ENCODE data around the gene EFNA1.
"Not testable (repeated sequence)": the region's sequence is repeated elsewhere in the genome, so short reads cannot be mapped to it uniquely, and the experiment has no call there.

Gene EFNA1

DNA sequence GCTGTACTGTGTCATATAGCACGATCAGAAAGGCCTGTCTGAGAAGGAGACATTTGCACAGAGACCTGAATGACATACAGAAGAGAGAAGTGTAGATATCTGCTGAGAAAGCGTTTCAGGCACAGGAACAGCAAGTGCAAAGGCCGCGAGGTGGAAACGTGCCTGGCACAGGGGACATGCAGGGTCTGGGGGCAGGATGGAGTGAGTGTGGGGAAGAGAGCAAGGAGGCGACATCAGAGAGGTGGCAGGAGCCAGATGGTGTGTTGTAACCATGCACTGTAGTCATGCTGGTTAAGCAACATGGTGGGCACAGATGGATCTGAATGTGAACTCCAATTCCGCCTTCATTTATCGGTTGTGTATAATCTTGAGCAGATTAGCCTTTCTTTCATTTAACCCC is 32.5 kb downstream of the EFNA1 start:
- no peak for DNase-seq

DNA sequence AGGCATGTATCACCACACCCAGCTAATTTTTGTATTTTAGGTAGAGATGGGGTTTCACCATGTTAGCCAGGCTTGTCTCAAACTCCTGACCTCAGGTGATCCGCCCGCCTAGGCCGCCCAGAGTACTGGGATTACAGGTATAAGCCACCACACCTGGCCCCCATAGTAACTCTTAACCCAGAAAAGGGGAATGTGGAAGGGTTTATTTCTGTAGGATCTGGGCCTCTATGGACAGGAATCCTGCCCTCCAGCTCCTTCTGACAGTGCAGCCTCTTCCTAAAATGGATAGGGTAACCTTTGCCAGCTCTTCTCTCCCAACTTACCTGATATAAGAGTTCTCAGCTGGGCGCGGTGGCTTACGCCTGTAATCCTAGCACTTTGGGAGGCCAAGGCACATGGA is 35.0 kb downstream of the EFNA1 start:
- not testable (repeated sequence) for DNase-seq

DNA sequence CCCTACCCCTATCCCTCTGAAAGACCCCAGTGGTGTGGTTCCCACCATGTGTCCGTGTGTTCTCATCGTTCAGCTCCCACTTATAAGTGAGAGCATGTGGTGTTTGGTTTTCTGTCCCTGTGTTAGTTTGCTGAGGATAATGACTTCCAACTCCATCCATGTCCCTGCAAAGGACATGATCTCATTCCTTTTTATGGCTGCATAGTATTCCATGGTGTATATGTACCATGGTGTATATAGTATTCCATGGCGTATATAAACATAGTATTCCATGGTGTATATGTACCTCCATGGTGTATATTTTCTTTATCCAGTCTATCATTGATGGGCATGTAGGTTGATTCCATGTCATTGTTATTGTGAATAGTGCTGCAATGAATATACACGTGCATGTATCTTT is 36.1 kb downstream of the EFNA1 start:
- not testable (repeated sequence) for DNase-seq

DNA sequence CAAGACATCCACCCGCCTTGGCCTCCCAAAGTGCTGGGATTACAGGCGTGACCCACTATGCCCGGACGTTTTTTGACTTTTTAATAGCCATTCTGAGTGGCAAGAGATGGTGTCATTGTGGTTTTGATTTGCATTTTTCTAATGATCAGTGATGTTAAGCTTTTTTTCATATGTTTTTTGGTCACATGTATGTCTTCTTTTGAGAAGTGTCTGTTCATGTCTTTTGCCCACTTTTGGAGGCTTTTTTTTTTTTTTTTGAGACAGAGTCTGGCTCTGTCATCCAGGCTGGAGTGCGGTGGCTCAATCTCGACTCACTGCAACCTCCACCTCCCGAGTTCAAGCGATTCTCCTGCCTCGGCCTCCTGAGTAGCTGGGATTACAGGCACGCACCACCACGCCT is 36.9 kb downstream of the EFNA1 start:
- not testable (repeated sequence) for DNase-seq

DNA sequence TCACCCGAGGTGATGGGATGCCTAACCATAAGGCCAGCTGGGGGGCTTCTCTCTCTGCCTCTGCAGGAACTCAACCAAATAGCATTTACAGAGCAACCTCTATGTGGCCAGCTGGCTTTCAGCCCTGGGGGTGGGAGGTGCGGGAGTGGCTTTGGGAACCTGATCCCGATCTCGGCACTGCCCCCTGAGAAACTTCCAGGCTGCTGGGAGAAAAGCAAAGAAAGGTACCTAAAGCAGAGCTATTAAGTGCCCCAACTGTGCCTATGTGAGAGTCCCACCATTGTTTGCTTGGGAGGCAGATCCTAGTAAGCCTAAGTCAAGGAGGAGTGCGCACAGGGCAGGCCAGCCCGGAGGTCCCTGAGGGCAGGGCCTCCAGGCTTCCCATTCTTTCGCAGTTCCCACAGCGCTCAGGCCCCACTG is 38.4 kb downstream of the EFNA1 start:
- no peak for DNase-seq

DNA sequence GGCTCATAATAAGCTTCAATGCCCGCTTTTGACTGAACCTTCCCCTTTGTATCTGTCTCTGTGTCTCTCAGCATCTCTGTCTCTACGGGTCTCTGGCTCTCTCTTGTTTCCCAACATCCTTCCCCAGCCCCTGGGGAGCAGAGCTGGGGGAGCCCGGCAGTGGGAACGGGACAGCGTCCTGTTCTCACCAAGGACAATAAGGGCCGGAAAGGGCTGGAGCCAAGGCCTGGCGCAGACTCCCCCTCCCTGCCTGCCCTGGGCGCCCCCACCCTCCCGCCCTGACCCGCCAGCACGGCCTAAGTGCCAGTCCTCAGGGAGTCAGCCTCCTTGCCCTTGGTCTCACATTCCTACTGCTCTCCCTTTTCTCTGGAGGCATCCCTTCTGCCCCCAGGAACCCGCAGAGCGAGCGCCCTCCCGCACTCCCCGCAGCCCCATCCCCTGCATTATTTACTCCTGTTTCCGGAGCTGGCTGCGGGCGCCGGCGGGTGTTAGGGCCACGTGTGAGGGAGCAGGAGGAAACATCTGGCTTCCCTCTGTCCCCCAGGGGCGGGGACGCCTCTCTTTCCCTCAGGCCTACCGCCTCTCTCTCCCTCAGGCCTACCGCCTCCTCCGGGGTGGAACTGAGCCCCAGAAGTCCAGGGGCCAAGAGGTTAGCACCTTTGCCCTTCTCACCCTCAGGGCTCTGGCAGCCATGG is 38.9 kb downstream of the EFNA1 start:
- no peak for DNase-seq

DNA sequence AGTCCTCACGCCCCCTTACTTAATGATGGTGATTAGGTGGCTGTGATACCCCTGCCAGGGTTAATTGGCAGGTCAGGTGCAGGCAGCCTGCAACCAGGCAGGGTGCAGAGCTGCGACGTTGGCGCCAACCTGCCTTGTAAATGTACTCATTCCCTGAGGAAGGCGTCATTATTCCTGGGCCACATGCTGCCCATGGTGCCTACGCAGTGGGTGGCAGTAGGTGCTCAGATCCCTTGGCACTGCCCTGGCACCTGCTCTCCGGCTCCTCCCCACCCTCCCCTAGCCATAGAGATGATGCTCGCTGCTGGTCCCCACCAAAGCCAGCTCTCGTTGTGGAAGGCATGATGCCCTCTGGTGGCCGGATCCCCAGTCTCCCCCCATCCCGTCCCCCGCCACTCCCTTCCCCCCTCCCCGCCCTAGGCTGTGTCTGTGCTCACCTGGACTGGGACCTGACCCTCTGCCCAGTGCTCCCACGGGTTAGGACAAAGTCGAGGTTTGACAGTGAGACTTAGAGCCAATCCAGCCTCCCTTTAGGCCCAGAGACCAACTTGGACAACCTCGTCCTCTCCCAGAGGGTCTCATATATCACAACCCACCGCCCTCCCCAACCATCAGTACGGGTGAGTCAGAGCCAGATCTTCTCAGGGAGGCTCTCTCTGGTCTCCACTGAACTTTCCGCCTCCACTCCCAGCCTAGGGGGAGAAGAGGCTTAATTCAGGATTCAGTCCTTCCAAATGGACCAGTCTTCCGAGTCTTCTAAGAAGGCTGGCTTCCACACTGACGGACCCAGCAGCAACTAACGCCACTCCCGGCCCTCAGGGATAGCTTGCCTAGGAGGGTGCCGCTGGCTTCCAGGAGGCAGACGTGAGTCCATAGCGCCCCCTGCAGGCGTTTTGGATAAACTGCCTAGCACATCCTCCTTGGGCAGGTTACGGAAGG is 39.8 kb downstream of the EFNA1 start:
- peak; percentile 83 for DNase-seq

DNA sequence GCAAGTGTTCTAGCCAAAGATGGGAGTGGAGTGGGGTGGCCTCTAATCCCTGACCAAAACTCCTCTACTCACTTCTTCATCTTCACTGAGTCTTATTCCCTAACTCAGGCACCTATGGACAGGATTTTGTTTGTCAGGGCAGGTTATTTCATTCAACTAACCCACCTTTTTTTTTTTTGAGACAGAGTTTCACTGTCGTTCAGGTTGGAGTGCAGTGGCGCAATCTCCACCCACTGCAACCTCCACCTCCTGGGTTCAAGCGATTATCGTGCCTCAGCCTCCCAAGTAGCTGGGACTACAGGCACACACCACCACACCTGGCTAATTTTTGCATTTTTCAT is 40.4 kb downstream of the EFNA1 start:
- DNase-seq, result not testable (repeated sequence)

DNA sequence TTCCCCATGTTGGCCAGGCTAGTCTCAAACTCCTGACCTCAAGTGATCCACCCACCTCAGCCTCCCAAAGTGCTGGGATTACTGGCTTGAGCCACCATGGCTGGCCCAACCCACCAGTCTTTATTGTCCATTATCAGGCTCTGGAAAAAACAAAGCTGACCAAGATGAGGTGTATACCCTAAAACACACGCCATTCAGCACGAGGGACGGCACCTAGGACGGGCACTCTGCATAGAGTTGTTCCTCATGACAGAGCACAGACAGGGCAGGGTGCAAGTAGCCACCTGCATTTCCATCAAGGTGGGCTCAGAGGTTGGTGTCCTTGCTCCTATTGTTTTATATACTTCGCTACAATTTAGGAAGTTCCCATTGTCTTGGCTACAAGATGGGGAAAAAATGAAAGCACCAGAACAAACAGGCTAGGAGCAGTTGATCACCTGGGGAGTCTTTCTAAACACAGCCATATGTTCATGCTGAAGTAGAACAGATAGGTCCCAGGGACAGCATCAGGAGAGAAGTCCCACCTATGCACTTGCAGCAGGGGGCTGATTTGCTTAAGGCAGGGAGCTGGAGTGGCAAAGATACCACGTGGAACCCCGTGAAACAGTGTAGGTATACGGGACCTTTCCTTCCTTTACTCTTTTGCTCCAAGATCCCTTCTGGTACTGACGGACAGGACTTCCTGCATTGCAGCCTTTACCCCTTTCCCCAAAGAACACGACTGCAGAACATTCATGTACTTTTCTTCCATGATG is 41.0 kb downstream of the EFNA1 start:
- DNase-seq, result no peak

DNA sequence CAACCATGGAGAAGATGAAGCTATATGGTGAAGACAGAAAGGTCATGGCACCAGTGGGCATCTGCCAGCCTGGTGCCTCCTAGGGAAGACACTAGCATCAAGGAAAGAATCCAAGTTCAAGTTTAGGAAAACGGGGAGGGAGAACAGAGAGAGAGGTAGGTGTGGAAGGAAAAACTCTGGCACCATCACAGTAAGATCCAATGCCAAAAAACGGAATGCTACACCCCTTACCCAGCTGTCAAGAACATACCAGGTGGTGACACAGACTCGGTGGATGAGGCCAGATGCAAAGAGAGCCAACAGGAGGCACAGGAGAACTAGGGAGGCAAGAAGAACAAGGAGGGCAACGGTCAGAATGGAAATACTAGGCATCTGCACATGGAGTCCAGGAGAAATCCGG is 41.9 kb downstream of the EFNA1 start:
- no peak for DNase-seq

DNA sequence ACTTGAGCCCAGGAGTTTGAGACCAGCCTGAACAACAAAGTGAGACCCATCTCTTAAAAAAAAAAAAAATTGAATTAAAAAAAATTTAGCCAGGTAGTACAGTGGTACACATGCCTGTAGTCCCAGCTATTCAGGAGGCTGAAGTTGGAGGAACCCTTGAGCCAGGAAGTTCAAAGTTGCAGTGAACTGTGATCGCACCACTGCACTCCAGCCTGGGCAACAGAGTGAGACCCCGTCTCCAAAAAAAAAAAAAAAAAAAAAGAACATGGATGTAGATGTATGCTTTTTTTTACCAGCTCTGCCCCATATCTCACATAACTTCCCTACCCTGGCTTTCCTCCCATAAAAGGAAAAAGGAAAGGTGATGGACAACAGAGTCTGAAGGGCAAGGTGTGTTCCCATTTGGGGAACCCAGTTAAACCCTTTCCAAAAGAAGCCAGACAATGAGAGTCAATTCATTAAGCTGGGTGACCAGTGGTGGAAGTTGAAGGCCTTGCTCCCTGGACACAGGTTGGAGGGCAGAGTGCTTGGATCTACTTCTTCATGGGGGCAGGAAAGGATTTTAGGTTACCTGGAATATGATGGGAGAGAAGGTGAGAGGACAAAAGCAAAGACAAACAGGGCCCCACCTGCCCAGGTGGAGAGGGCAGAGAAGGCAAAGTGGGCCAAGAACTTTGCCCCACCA is 42.6 kb downstream of the EFNA1 start:
- no peak for DNase-seq

DNA sequence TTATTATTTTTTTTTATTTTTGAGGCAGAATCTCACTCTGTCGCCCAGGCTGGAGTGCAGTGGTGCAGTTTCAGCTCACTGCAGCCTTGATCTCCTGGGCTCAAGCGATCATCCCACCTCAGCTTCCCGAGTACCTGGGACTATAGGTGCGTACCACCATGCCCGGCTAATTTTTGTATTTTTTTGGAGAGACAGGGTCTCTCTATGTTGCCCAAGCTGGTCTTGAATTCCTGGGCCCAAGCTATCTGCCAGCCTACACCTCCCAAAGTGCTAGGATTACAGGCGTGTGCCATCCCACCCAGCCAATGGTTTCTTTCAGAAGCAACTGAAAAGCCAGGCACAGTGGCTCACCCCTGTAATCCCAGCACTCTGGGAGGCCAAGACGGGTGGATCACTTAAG is 43.1 kb downstream of the EFNA1 start:
- DNase-seq, result no peak

DNA sequence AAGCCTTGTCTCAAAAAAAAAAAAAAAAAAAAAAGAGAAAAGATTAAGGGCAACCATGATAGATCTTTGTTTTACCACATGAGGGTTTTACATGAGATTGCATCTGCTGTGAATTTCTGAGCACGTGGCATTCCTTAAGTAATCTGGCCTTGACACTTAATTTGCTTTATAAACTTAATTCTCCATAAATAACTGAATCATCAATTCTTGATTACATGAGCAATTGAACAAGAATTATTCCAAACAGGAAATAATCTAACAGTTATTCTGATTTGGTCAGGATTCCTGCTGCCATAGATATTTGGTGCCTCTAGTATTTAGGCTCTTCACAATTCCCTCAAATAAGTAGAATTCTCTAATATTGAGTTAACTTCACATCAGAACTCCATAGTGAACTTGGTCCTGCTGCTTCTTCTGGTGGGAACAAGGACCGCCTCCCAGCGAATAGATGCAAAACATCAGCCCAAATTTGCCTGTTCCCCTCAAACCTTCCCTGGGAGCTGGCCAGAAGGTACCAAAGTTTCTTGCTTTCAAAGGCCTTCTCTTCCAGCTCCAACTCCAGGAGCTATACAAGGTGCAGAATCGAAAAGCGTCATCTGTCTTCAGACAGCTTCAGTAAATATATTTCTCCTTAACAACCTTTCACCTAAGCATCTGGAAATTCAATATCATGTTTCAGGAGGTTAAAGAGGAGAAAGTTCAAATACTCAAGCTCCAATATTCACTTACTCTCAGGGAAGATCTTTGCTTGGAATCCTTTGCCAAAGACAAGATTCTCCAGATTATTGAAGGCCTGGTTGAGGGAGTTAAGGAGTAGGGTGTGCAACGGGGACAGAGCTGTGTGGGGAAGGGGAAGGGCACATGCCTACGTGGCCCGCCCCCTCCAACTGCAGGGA is 44.4 kb downstream of the EFNA1 start:
- DNase-seq, result no peak

DNA sequence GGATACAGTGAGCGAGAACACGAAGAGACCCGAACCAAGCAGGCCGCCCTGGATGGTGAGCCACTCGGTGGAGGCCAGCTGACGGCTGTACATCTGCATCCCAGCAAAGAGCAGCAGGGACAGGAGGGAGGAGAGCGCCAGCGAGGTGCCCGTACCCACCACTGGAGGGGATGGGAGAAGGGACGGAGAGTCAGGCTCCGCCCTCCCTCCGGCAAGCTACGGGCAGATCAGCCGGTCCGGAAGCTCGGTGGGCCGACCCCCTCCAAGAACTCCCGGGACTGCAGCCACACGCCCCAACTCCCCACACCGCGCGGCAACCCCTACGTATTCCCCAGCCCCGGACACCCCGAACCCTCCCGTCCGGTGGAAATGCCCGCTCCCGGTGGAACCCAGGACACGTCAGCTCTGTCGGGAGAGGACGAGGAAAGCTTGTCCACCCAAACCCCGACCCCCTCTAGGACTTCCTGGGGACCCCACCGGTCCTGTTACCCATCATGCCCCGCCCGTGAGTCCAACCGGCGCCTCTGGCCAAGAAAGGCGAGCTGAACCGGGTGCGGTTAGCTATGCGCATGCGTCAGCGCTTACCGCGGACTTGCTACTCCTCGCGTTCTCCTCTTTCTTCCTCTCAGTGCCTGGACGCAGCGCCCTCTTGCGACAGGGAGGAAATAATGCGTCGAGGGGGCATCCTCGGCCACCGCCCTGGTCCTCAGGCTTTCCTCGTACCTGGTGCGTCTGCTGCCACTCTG is 45.2 kb downstream of the EFNA1 start, which contains the start of gene KRTCAP2:
Gene KRTCAP2 (minus strand): TSS at position 573 of the 746 bp plus-strand sequence. CDS start 80 bp downstream, at position 493.
- DNase-seq, result peak; percentile 93

DNA sequence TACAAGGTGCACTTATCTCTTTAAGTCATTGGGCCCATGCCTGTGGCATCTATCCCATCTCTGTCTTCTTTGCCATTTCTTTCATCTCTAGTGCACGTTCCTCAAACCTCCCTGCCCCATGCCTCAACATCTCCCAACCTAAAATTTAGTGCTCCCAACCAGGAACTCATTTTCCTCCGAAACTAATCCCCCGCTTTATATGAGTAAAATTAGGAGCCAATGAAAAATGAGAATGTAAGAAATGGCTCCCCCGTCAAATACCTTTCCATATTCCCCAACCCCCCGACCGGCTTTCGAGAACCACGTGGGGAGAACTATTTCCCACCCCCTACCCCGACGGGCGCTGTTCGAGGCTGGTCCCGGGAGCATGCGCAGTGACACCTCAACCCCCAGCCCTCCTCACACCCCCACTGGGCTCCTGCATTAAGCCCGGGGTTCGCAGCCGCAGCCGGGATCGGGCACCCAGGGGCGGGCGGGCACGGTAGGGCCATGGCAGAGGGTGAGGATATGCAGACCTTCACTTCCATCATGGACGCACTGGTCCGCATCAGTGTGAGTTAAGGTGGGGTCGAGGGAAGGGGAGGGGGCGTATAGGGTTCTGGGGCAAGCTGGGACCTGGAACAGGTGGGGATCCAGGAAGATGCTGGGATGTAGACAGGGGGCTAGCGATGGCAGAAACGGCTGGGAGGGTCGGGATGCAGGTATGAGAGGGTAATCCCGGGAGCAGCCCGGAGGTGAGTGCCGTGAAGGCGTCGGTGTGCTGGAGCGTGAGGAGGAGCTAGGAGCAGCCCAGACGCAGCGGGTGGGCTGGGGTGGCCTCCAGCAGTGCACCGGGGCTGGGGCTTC is 46.0 kb downstream of the EFNA1 start, which contains the start of gene TRIM46:
Gene TRIM46 (plus strand): TSS at position 372 of the 846 bp plus-strand sequence. CDS start 118 bp downstream, at position 490.
- peak; percentile 38 for DNase-seq

DNA sequence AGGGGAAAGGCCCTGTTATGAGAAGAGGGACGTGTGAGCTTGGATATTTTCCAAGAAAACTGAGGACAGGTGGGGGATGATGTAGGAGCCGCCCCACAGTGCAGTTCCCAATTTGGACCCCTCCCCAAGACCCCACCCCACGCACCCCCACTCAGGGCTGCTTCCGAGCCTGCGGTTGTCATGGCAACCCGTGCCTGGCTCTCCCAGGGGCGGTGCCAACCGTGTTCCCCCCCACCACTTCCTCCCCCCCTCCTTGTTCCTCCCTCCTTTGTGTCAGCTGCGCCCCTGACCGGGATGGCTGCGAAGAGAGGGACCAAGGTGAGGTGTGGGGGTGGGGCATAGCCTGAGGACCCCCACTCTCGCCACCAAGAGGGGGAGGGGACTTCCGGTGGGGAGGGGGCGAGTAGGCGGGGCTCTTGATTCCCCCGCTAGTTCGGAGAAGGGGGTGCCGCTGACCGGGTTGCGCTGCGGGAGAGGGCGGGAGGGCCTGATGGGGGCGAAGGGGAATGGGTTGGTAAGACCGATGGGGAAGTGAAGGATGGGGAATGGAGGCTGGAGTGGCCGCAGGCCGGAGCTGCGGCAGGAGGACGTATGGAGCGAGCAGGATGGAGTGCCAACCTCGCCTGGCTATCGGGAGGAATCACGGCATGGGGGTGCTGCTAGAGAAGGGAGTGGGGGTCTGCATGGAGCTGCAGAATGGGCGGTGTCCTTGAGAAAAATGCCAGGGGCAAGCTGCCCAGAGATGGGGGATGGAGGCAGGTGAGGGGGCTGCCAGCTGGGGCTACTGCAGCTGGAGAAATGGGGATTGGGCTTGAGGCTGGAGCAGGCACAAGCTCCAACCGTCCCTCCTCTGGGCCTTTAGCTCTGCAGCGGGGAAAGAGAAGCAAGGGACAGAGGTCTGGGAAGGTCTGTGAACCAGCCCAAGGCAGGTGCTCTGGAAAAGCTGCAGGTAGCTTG is 46.9 kb downstream of the EFNA1 start:
- peak; percentile 76 for DNase-seq

DNA sequence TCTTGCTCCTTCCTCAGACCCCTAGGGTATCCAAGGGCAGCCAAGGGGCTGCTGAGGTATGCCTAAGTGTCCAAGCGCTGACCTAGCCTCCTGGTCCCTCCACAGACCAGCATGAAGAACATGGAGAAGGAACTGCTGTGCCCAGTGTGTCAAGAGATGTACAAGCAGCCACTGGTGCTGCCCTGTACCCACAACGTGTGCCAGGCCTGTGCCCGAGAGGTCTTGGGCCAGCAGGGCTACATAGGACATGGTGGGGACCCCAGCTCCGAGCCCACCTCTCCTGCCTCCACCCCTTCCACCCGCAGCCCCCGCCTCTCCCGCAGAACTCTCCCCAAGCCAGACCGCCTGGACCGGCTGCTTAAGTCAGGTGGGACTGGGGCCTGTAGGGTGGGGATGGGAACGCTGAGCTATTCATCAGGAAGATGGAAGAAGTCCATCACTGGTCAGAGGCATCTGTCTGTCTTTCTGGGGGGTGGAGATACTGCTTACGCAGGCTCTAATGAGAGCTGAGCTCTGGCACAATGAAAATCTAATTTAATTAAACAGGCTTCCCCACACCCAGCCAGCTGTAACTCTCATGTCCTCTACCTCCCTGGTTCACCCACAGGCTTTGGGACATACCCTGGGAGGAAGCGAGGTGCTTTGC is 47.7 kb downstream of the EFNA1 start:
- DNase-seq, result no peak

DNA sequence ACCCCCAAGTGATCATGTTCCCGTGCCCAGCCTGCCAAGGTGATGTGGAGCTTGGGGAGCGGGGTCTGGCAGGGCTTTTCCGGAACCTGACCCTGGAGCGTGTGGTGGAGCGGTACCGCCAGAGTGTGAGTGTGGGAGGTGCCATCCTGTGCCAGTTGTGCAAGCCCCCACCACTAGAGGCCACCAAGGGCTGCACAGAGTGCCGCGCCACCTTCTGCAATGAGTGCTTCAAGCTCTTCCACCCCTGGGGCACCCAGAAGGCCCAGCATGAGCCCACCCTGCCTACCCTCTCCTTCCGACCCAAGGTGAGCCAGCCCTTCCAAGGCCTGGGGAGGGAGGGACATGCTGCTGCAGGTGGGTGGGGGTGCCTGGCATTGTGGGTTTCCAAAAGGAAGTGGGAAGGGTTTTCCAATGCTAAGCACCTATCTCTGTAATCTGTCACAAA is 48.3 kb downstream of the EFNA1 start:
- DNase-seq, result no peak

Data from DMS79 (cell line).